GM12878 (cell line): ENCODE measurements around the gene CCNL2. TPM values are rescaled to one million over a fixed set of nuclear protein-coding genes. Genes with fewer than 3 reads are reported as not detected.

ENCODE experiments used
- ASH2L ChIP-seq: fragments of 300-600, 200-600 bp; sonication (generic); IDR thresholded peaks from 2 replicates; pipeline ENCODE4 v1.6.1; 2017; ENCODE audit warnings: low read depth, mild to moderate bottlenecking, borderline replicate concordance
- BACH1 ChIP-seq: fragments of 450-650 bp; IDR thresholded peaks from 2 replicates; pipeline ENCODE4 v1.6.1; 2017; ENCODE audit warnings: mild to moderate bottlenecking, borderline replicate concordance
- BCLAF1 ChIP-seq: fragments of 450-650 bp; IDR thresholded peaks from 2 replicates; pipeline ENCODE4 v1.6.1; 2017; ENCODE audit warnings: antibody characterized with exemption, mild to moderate bottlenecking, moderate library complexity
- CBX3 ChIP-seq: fragments of 200-600 bp; sonication (generic); IDR thresholded peaks from 2 replicates; pipeline ENCODE4 v1.6.1; 2016; ENCODE audit warnings: low read depth, borderline replicate concordance
- CHD4 ChIP-seq: fragments of 200-600 bp; sonication (generic); IDR thresholded peaks from 2 replicates; pipeline ENCODE4 v1.6.1; 2016; ENCODE audit warnings: mild to moderate bottlenecking
- FOXK2 ChIP-seq: fragments of 450-650 bp; IDR thresholded peaks from 2 replicates; pipeline ENCODE4 v1.6.1; 2017; ENCODE audit warnings: mild to moderate bottlenecking, moderate library complexity
- GATAD2B ChIP-seq: fragments of 450-650 bp; conservative IDR thresholded peaks from 2 replicates; pipeline ENCODE4 v1.6.1; 2017; ENCODE audit warnings: low read depth, mild to moderate bottlenecking, moderate library complexity
- KDM1A ChIP-seq: fragments of 200-600 bp; sonication (generic); IDR thresholded peaks from 2 replicates; pipeline ENCODE4 v1.6.1; 2016; ENCODE audit warnings: borderline replicate concordance
- NFIC ChIP-seq: IDR thresholded peaks from 2 replicates; pipeline ENCODE4 v1.6.1; 2012; ENCODE audit warnings: low read depth, mild to moderate bottlenecking, inconsistent platforms, low read length, moderate library complexity
- NFYA ChIP-seq: IDR thresholded peaks from 2 replicates; pipeline ENCODE4 v1.6.1; 2011; ENCODE audit warnings: low read depth, mild to moderate bottlenecking, low read length, improper control_type of control experiment, borderline replicate concordance
- PBX3 ChIP-seq: IDR thresholded peaks from 2 replicates; pipeline ENCODE4 v1.6.1; 2011; ENCODE audit warnings: mild to moderate bottlenecking, low read depth, low read length, moderate library complexity; ENCODE audit not compliant: insufficient replicate concordance
- PML ChIP-seq: IDR thresholded peaks from 2 replicates; pipeline ENCODE4 v1.6.1; 2012; ENCODE audit warnings: low read length, inconsistent platforms
- SIX5 ChIP-seq: IDR thresholded peaks from 2 replicates; pipeline ENCODE4 v1.6.1; 2011; ENCODE audit warnings: mild to moderate bottlenecking, low read depth, low read length, moderate library complexity; ENCODE audit not compliant: severe bottlenecking
- SREBF1 ChIP-seq: IDR thresholded peaks from 2 replicates; pipeline ENCODE4 v1.6.1; 2012; ENCODE audit warnings: mild to moderate bottlenecking, low read length
- ZNF592 ChIP-seq: fragments of 450-650 bp; IDR thresholded peaks from 2 replicates; pipeline ENCODE4 v1.6.1; 2017; ENCODE audit warnings: mild to moderate bottlenecking, moderate library complexity
- ZNF622 ChIP-seq: fragments of 450-650 bp; IDR thresholded peaks from 2 replicates; pipeline ENCODE4 v1.6.1; 2017; ENCODE audit warnings: mild to moderate bottlenecking, inconsistent platforms
- polyA plus RNA-seq, 11 experiments: library from polyadenylated mRNA; depleted of rRNA in 4 of 11; unstranded in 6 of 11; stranded (reverse) in 5 of 11; fragments of >200 nt; fragmentation: Nextera tagmentation in 4 of 11; fragmentation: Illumina TruSeq in 1 of 11; extraction: Ambion mirVana in 4 of 11; extraction: Trizol in 1 of 11; gene quantifications; 1 replicate in 1 of 11; 2 replicates in 10 of 11; pipeline versions ENCODE4 v1.2.1 to v1.2.3, GENCODE V29; 2011 to 2016; ENCODE audit warnings: inconsistent platforms in 2 of 11, missing spikeins in 2 of 11, low read depth in 1 of 11
- total RNA-seq, 4 experiments: library from RNA; depleted of rRNA in 3 of 4; stranded (reverse); fragments of >200 nt in 3 of 4; fragmentation: Illumina TruSeq in 1 of 4; extraction: Trizol in 1 of 4; gene quantifications; 2 replicates each; pipeline versions ENCODE4 v1.2.1 to v1.2.3, GENCODE V29; 2013 to 2021
- TF ChIP-seq, protein P1 (sequence below): IDR thresholded peaks from 2 replicates; pipeline ENCODE4 v1.6.1; 2011; ENCODE audit warnings: borderline replicate concordance, low read depth, mild to moderate bottlenecking, moderate library complexity, mixed read lengths, low read length; ENCODE audit not compliant: insufficient read depth; ENCODE audit errors: extremely low read length
- TF ChIP-seq, protein P2 (sequence below): fragments of 450-650 bp; IDR thresholded peaks from 2 replicates; pipeline ENCODE4 v1.6.1; 2018; ENCODE audit warnings: borderline replicate concordance, mild to moderate bottlenecking; ENCODE audit not compliant: partially characterized antibody

The CCNL2 gene
- total and polyA plus RNA-seq, 10 of the 15 experiments (the other 5 are each of a cell fraction or from before 2014, with no cell fraction given) = 2.1 to 143 (median 101) TPM

GRCh38 chr1:1422465-1423244, 23.5 kb upstream of the CCNL2 start (continued):
- no peak for TF ChIP-seq NFIC
- TF ChIP-seq ZNF622 = no peak
- TF ChIP-seq ZNF592 = peak; percentile 99
- no peak for TF ChIP-seq SIX5
- no peak for TF ChIP-seq CHD4
- TF ChIP-seq, protein P1, sequence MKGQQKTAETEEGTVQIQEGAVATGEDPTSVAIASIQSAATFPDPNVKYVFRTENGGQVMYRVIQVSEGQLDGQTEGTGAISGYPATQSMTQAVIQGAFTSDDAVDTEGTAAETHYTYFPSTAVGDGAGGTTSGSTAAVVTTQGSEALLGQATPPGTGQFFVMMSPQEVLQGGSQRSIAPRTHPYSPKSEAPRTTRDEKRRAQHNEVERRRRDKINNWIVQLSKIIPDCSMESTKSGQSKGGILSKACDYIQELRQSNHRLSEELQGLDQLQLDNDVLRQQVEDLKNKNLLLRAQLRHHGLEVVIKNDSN = no peak
- TF ChIP-seq BACH1 = no peak
- no peak for TF ChIP-seq FOXK2
- TF ChIP-seq, protein P2, sequence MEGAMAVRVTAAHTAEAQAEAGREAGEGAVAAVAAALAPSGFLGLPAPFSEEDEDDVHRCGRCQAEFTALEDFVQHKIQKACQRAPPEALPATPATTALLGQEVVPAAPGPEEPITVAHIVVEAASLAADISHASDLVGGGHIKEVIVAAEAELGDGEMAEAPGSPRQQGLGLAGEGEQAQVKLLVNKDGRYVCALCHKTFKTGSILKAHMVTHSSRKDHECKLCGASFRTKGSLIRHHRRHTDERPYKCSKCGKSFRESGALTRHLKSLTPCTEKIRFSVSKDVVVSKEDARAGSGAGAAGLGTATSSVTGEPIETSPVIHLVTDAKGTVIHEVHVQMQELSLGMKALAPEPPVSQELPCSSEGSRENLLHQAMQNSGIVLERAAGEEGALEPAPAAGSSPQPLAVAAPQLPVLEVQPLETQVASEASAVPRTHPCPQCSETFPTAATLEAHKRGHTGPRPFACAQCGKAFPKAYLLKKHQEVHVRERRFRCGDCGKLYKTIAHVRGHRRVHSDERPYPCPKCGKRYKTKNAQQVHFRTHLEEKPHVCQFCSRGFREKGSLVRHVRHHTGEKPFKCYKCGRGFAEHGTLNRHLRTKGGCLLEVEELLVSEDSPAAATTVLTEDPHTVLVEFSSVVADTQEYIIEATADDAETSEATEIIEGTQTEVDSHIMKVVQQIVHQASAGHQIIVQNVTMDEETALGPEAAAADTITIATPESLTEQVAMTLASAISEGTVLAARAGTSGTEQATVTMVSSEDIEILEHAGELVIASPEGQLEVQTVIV = no peak
- no peak for TF ChIP-seq ASH2L
- TF ChIP-seq PBX3 = no peak
- TF ChIP-seq KDM1A = no peak
- no peak for TF ChIP-seq PML
- no peak for TF ChIP-seq BCLAF1
- no peak for TF ChIP-seq CBX3
- no peak for TF ChIP-seq SREBF1
- no peak for TF ChIP-seq NFYA
- TF ChIP-seq GATAD2B = 0 out of 2 replicates have a peak, but pooled peaks have one; percentile 46
